Central memory CD8-positive, alpha-beta T cell (primary cell): ENCODE data around the gene FRMD5.
"Not testable (repeated sequence)": the region's sequence is repeated elsewhere in the genome, so short reads cannot be mapped to it uniquely, and the experiment has no call there.

Source experiments
- ATAC-seq: fragments of 150-1000 bp; cut with Tn5 transposase; replicated peaks from 2 replicates; pipeline ENCODE4 v1.10.0; 2022; ENCODE audit warnings: mild to moderate bottlenecking, moderate FRiP score, moderate number of reproducible peaks; ENCODE audit not compliant: poor library complexity, severe bottlenecking; ENCODE audit errors: extremely low read depth
- DNase-seq, 2 donors: peaks; one replicate each; pipeline ENCODE4 v3.0.0; 2021; ENCODE audit warnings: low spot score in 2 of 2
- H3K27ac Mint-ChIP-seq: one replicate; pipeline ENCODE4 v1.8.0; 2022; ENCODE audit warnings: low read depth, mild to moderate bottlenecking, moderate library complexity, mixed read lengths
- H3K27me3 Mint-ChIP-seq: one replicate; pipeline ENCODE4 v1.8.0; 2022; ENCODE audit warnings: mixed read lengths
- H3K36me3 Mint-ChIP-seq: one replicate; pipeline ENCODE4 v1.8.0; 2022; ENCODE audit warnings: mild to moderate bottlenecking, moderate library complexity, mixed read lengths; ENCODE audit not compliant: insufficient read depth
- H3K4me1 Mint-ChIP-seq: one replicate; pipeline ENCODE4 v1.8.0; 2022; ENCODE audit warnings: mixed read lengths
- H3K4me3 Mint-ChIP-seq: one replicate; pipeline ENCODE4 v1.8.0; 2022; ENCODE audit warnings: mild to moderate bottlenecking, moderate library complexity, mixed read lengths
- H3K9me3 Mint-ChIP-seq: one replicate; pipeline ENCODE4 v1.8.0; 2022; ENCODE audit warnings: mixed read lengths

The FRMD5 gene

GRCh38 chr15:44000248-44000647 lies 194.8 kb downstream of the FRMD5 start:
- H3K36me3 Mint-ChIP-seq, ATAC-seq: not testable (repeated sequence)

GRCh38 chr15:43998607-43999006 lies 196.5 kb downstream of the FRMD5 start:
- Mint-ChIP-seq H3K4me3 (no peak overlapping the region), H3K27ac (no peak overlapping the region), H3K27me3 (peaks cover 27% of the 10 kb centered on the region), H3K4me1 (no peaks in the 10 kb centered on the region), H3K9me3 (no peaks in the 10 kb centered on the region), H3K36me3 (no peaks in the 10 kb centered on the region)
- ATAC-seq: no peak
- no peak for DNase-seq

More at GRCh38 chr15:44000248-44000647, 194.8 kb downstream of the FRMD5 start:
- peaks cover 21% of the 10 kb centered on the region for H3K27me3 Mint-ChIP-seq
- H3K27ac Mint-ChIP-seq, H3K4me3 Mint-ChIP-seq, H3K4me1 Mint-ChIP-seq, H3K9me3 Mint-ChIP-seq, DNase-seq: not testable (repeated sequence)

- DNase-seq (no peak), ATAC-seq (no peak)
- Mint-ChIP-seq H3K36me3 (no peaks in the 10 kb centered on the region), H3K27me3 (peaks cover 9% of the 10 kb centered on the region), H3K4me3 (no peak overlapping the region), H3K9me3 (no peaks in the 10 kb centered on the region), H3K27ac (no peak overlapping the region), H3K4me1 (no peaks in the 10 kb centered on the region)
Observed at GRCh38 chr15:43991206-43991605, 203.9 kb downstream of the FRMD5 start.

- no peak for ATAC-seq
- no peak overlapping the region for H3K27ac Mint-ChIP-seq
Observed at GRCh38 chr15:43989938-43990337, 205.1 kb downstream of the FRMD5 start.

GRCh38 chr15:43988900-43989299 lies 206.2 kb downstream of the FRMD5 start:
- DNase-seq (no peak), ATAC-seq (no peak)
- Mint-ChIP-seq H3K27me3 (peaks cover 8% of the 10 kb centered on the region), H3K36me3 (no peaks in the 10 kb centered on the region), H3K4me1 (no peaks in the 10 kb centered on the region), H3K27ac (no peak overlapping the region), H3K9me3 (no peaks in the 10 kb centered on the region), H3K4me3 (no peak overlapping the region)

More at GRCh38 chr15:43989938-43990337, 205.1 kb downstream of the FRMD5 start:
- no peak for DNase-seq
- H3K4me1 Mint-ChIP-seq: no peaks in the 10 kb centered on the region
- no peaks in the 10 kb centered on the region for H3K36me3 Mint-ChIP-seq
- H3K4me3 Mint-ChIP-seq: no peak overlapping the region
- peaks cover 3% of the 10 kb centered on the region for H3K27me3 Mint-ChIP-seq
- H3K9me3 Mint-ChIP-seq: no peaks in the 10 kb centered on the region

- Mint-ChIP-seq H3K36me3 (no peaks in the 10 kb centered on the region), H3K4me1 (no peaks in the 10 kb centered on the region), H3K27ac (no peak overlapping the region), H3K9me3 (no peaks in the 10 kb centered on the region), H3K4me3 (no peak overlapping the region), H3K27me3 (peaks cover 17% of the 10 kb centered on the region)
- ATAC-seq: no peak
- DNase-seq: no peak
Observed at GRCh38 chr15:43987924-43988323, 207.1 kb downstream of the FRMD5 start.

GRCh38 chr15:43985976-43986680 lies 208.9 kb downstream of the FRMD5 start:
- no peak for DNase-seq
- H3K9me3 Mint-ChIP-seq: no peaks in the 10 kb centered on the region
- H3K27me3 Mint-ChIP-seq: peaks cover 31% of the 10 kb centered on the region
- H3K27ac Mint-ChIP-seq: no peak overlapping the region
- no peaks in the 10 kb centered on the region for H3K36me3 Mint-ChIP-seq
- H3K4me1 Mint-ChIP-seq: no peaks in the 10 kb centered on the region
- no peak for ATAC-seq
- no peak overlapping the region for H3K4me3 Mint-ChIP-seq

GRCh38 chr15:43981576-43981975 lies 213.5 kb downstream of the FRMD5 start:
- Mint-ChIP-seq H3K4me1 (peaks cover 14% of the 10 kb centered on the region), H3K36me3 (no peaks in the 10 kb centered on the region), H3K9me3 (peaks cover 5% of the 10 kb centered on the region), H3K27ac (no peak overlapping the region), H3K27me3 (peaks cover 54% of the 10 kb centered on the region), H3K4me3 (no peak overlapping the region)
- ATAC-seq (no peak), DNase-seq (no peak)

- H3K36me3 Mint-ChIP-seq: no peaks in the 10 kb centered on the region
- H3K9me3 Mint-ChIP-seq: peaks cover 5% of the 10 kb centered on the region
- H3K27me3 Mint-ChIP-seq: peaks cover 69% of the 10 kb centered on the region
- peak in 1 of 2 donors; percentile 18 for DNase-seq
- no peak overlapping the region for H3K27ac Mint-ChIP-seq
- peaks cover 24% of the 10 kb centered on the region for H3K4me1 Mint-ChIP-seq
- H3K4me3 Mint-ChIP-seq: no peak overlapping the region
- peak; percentile 71 for ATAC-seq
Observed at GRCh38 chr15:43977072-43977884, 217.8 kb downstream of the FRMD5 start.

- H3K27me3 Mint-ChIP-seq: peaks cover 54% of the 10 kb centered on the region
- no peak for DNase-seq
- no peak overlapping the region for H3K4me3 Mint-ChIP-seq
- no peak for ATAC-seq
- peaks cover 5% of the 10 kb centered on the region for H3K9me3 Mint-ChIP-seq
- H3K27ac Mint-ChIP-seq: no peak overlapping the region
- H3K4me1 Mint-ChIP-seq: peaks cover 24% of the 10 kb centered on the region
- no peaks in the 10 kb centered on the region for H3K36me3 Mint-ChIP-seq
Observed at GRCh38 chr15:43975770-43976169, 219.3 kb downstream of the FRMD5 start.

GRCh38 chr15:43975326-43975725 lies 219.7 kb downstream of the FRMD5 start:
- Mint-ChIP-seq H3K4me1 (peaks cover 24% of the 10 kb centered on the region), H3K27ac (no peak overlapping the region), H3K27me3 (peaks cover 50% of the 10 kb centered on the region), H3K9me3 (peaks cover 5% of the 10 kb centered on the region), H3K4me3 (no peak overlapping the region), H3K36me3 (no peaks in the 10 kb centered on the region)
- ATAC-seq (no peak), DNase-seq (no peak)

GRCh38 chr15:43974852-43975251 lies 220.2 kb downstream of the FRMD5 start:
- H3K36me3 Mint-ChIP-seq: no peaks in the 10 kb centered on the region
- H3K27ac Mint-ChIP-seq: no peak overlapping the region
- H3K4me3 Mint-ChIP-seq: no peak overlapping the region
- peaks cover 24% of the 10 kb centered on the region for H3K4me1 Mint-ChIP-seq
- ATAC-seq (no peak), DNase-seq (no peak)
- H3K27me3 Mint-ChIP-seq: peaks cover 46% of the 10 kb centered on the region
- H3K9me3 Mint-ChIP-seq: peaks cover 5% of the 10 kb centered on the region
